Measurements from ENCODE around the gene ZNF534.
"Not testable (repeated sequence)": the region's sequence is repeated elsewhere in the genome, so short reads cannot be mapped to it uniquely, and the experiment has no call there.

ZNF534 gene

DNA sequence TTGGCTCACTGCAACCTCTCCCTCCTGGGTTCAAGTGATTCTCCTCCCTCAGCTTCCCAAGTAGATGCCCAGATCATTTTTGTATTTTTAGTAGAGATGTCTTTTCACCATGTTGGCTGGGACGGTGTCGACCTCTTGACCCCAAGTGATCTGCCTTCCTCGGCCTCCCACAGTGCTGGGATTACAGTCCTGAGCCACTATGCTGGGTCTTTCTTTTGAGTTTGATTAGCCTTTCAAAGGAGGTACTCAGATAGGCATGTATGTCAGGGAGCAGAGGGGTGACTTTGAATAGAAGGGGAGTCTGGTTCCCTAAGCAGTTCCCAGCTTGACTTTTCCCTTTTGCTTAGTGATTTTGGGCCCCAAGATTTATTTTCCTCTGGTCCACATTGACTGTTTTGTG, 71.5 kb downstream of the ZNF534 start:
- DNase-seq, result not testable (repeated sequence)

- not testable (repeated sequence) for DNase-seq
Measured at GRCh38 chr19:52500991-52501390, 72.0 kb downstream of the ZNF534 start.

Data from activated CD4-positive, alpha-beta T cell treated with anti-CD3 and anti-CD28 coated beads, Interleukin-2, amount 50 U/mL, for 16 hours (primary cell).